ACC112 (cell line): ENCODE measurements around the gene KCNAB1.
"Not testable (repeated sequence)": the region's sequence is repeated elsewhere in the genome, so short reads cannot be mapped to it uniquely, and the experiment has no call there.

Source experiments
- H2AFZ ChIP-seq: fragments of 200-600 bp; sonication (generic); one replicate; pipeline ENCODE4 v1.6.0; 2017; ENCODE audit warnings: antibody characterized with exemption, low read length; ENCODE audit not compliant: unreplicated experiment
- H3K27ac ChIP-seq: fragments of 200-600 bp; sonication (generic); 2 replicates; pipeline ENCODE4 v1.5.1; 2014; ENCODE audit warnings: low read depth, mild to moderate bottlenecking, antibody characterized with exemption, low read length, moderate library complexity
- H3K27me3 ChIP-seq: fragments of 200-600 bp; sonication (generic); 2 replicates; pipeline ENCODE4 v1.6.1; 2014; ENCODE audit warnings: mild to moderate bottlenecking, antibody characterized with exemption, low read length, moderate library complexity, mixed read lengths; ENCODE audit not compliant: insufficient read depth
- H3K36me3 ChIP-seq: fragments of 200-600 bp; sonication (generic); 2 replicates; pipeline ENCODE4 v1.6.1; 2016; ENCODE audit warnings: mild to moderate bottlenecking, antibody characterized with exemption, low read length, moderate library complexity, mixed read lengths; ENCODE audit not compliant: insufficient read depth
- H3K4me1 ChIP-seq: fragments of 200-600 bp; sonication (generic); one replicate; pipeline ENCODE4 v1.6.1; 2016; ENCODE audit warnings: low read length, mixed read lengths; ENCODE audit not compliant: insufficient read depth, unreplicated experiment, control insufficient read depth
- H3K4me3 ChIP-seq: fragments of 200-600 bp; sonication (generic); 2 replicates; pipeline ENCODE4 v1.5.1; 2014; ENCODE audit warnings: mild to moderate bottlenecking, low read depth, low read length
- H3K79me2 ChIP-seq: fragments of 200-600 bp; sonication (generic); one replicate; pipeline ENCODE4 v1.6.0; 2016; ENCODE audit warnings: low read length; ENCODE audit not compliant: control insufficient read depth, unreplicated experiment, insufficient read depth

KCNAB1 gene

DNA sequence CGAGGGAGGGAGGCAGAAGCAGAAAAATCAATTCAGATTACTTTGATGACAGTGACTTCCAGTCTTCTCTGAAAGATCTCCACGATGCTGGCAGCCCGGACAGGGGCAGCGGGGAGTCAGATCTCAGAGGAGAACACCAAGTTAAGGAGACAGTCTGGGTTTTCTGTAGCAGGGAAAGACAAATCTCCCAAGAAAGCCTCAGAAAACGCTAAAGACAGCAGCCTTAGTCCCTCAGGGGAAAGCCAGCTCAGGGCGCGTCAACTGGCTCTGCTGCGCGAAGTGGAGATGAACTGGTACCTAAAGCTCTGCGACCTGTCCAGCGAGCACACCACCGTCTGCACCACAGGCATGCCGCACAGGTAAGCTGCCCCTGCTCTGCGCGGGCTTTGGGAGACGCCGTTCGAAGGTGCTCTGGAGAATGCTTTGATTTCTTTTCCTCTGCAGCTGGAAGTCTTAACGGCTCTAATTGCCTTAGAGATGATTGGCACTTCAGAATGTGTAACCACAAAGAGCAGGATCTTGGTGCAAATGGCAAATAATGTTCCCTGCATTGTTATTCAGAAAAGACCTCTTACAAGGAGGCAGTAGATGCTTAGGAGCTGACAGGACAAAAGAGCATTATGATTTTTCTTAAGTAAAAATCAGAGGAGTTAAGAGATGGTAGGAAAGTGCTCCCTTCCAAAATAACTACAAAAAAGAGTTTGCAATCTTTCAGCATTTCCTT, at the start of gene KCNAB1:
KCNAB1 (plus strand) TSS at position 51 of the 724 bp plus-strand sequence.
- Histone ChIP-seq H2AFZ (no peak within 1 kb of the TSS), H3K4me1 (no peaks in the 10 kb centered on the region), H3K27ac (no peak within 1 kb of the TSS), H3K27me3 (peaks cover 39% of the 10 kb centered on the region), H3K36me3 (no peaks in the 10 kb centered on the region), H3K4me3 (no peak within 1 kb of the TSS), H3K79me2 (no peaks in the 10 kb centered on the region)

DNA sequence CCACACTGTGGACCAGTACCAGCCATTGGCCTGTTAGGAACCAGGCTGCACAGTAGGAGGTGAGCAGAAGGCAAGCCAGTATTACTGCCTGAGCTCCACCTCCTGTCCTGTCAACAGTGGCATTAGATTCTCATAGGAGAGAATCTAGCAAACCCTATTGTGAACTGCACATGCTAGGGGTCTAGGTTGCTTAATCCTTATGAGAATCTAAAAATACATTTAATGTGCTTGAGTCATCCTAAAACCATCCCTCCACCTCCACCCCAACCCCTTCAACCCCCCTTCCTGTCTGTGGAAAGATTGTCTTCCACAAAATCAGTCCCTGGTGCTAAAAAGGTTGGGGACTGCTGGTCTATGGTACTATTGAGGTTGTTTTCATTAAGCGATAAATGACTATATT, 49.3 kb upstream of the KCNAB1 start:
- no peak overlapping the region for H3K27ac ChIP-seq
- no peaks in the 10 kb centered on the region for H3K79me2 ChIP-seq
- no peak overlapping the region for H3K4me3 ChIP-seq
- H2AFZ ChIP-seq, result no peak overlapping the region
- no peaks in the 10 kb centered on the region for H3K36me3 ChIP-seq
- H3K27me3 ChIP-seq, result peaks cover 21% of the 10 kb centered on the region; the same call in 1 of the 2 replicates
- no peaks in the 10 kb centered on the region for H3K4me1 ChIP-seq

DNA sequence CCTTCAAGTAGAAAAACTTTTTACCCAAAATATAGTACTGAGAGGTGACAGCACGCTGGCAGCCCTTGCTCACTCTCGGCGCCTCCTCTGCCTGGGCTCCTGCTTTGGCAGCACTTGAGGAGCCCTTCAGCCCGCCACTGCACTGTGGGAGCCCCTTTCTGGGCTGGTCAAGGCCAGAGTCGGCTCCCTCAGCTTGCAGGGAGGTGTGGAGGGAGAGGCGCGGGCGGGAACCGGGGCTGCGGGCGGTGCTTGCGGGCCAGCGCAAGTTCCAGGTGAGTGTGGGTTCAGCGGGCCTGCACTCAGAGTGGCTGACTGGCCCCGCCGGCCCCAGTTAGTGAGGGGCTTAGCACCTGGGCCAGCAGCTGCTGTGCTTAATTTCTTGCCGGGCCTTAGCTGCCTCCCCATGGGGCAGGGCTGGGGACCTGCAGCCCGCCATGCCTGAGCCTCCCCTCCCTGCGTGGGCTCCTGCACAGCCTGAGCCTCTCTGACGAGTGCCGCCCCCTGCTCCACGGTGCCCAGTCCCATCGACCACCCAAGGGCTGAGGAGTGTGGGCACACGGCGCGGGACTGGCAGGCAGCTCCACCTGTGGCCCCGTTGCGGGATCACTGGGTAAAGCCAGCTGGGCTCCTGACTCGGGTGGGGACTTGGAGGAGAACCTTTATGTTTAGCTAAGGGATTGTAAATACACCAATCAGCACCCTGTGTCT, 47.3 kb upstream of the KCNAB1 start:
- not testable (repeated sequence) for H3K36me3 ChIP-seq, H3K79me2 ChIP-seq, H3K27ac ChIP-seq, H2AFZ ChIP-seq, H3K4me1 ChIP-seq, H3K4me3 ChIP-seq
- peaks cover 32% of the 10 kb centered on the region for H3K27me3 ChIP-seq

DNA sequence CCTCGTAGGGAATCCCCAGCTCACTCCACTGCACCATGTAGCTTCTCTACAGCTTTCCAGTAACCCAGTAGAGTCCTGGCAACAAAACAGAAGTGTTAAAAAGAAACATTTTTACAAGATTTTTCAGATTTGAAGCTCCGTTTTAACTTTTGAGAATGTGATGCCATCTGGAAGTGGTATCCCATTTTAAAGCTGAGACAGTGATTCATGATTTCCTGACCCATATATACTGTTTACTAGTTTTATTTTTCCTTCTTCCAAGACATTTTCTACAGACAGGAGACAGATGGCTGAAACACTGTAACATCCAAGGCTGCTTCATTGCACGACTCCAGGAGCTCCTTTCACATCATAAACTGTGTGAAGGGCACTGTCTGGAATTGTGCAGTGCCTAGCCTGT, 30.3 kb upstream of the KCNAB1 start:
- Histone ChIP-seq H3K36me3 (no peaks in the 10 kb centered on the region), H2AFZ (no peak overlapping the region), H3K27ac (no peak overlapping the region), H3K4me1 (no peaks in the 10 kb centered on the region), H3K27me3 (peaks cover 18% of the 10 kb centered on the region; the same call in 1 of the 2 replicates), H3K4me3 (no peak overlapping the region), H3K79me2 (no peaks in the 10 kb centered on the region)

GRCh38 chr3:156093964-156094363, 26.4 kb upstream of the KCNAB1 start:
- Histone ChIP-seq H3K27ac (no peak overlapping the region), H2AFZ (no peak overlapping the region), H3K27me3 (peaks cover 50% of the 10 kb centered on the region), H3K4me3 (no peak overlapping the region), H3K4me1 (no peaks in the 10 kb centered on the region), H3K36me3 (no peaks in the 10 kb centered on the region), H3K79me2 (no peaks in the 10 kb centered on the region)

GRCh38 chr3:156094391-156094790, 26.0 kb upstream of the KCNAB1 start:
- Histone ChIP-seq H3K36me3 (no peaks in the 10 kb centered on the region), H2AFZ (no peak overlapping the region), H3K4me3 (no peak overlapping the region), H3K4me1 (no peaks in the 10 kb centered on the region), H3K27me3 (peaks cover 50% of the 10 kb centered on the region), H3K27ac (no peak overlapping the region), H3K79me2 (no peaks in the 10 kb centered on the region)

DNA sequence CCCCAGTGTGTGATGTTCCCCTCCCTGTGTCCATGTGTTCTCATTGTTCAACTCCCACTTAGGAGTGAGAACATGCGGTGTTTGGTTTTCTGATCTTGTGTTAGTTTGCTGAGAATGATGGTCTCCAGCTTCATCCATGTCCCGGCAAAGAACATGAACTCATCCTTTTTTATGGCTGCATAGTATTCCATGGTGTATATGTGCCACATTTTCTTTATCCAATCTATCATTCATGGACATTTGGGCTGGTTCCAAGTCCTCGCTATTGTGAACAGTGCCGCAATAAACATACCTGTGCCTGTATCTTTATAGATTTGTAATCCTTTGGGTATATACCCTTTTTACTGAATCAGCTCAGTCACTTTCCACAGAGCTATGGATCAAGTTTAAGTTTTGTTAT, 24.7 kb upstream of the KCNAB1 start:
- not testable (repeated sequence) for H2AFZ ChIP-seq, H3K79me2 ChIP-seq, H3K36me3 ChIP-seq, H3K4me3 ChIP-seq, H3K27ac ChIP-seq, H3K4me1 ChIP-seq
- H3K27me3 ChIP-seq, result peaks cover 51% of the 10 kb centered on the region

DNA sequence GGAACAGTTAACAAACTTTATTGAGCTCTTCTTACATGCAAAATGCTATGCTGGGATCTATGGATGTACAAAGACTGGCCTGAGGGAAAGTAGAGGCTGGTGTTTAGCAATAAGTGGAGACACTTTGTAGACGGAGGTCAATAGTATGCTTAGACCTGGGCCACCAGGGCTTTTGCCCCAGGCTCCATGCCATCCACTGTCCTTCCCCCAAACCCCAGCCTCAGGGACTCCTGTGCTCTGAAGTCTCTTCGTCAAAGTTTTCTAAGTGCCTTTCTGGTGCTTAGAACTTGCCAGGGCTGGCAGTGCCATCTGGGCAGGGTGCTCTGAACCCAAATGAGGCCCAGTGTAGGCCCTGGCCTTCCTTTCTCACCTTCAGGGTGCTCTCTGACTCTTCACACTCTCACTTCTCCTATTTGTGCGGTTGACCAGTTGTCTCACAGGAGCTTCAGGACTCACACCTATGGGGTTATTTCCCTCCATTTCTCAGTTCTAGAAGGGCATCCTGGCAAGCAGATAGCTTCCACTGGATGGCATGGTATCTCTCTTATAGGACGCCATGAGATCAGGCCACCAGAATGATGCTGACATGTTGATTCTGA, 21.8 kb upstream of the KCNAB1 start:
- Histone ChIP-seq H3K4me3 (no peak overlapping the region), H2AFZ (no peak overlapping the region), H3K27me3 (peaks cover 46% of the 10 kb centered on the region), H3K79me2 (no peaks in the 10 kb centered on the region), H3K27ac (no peak overlapping the region), H3K4me1 (no peaks in the 10 kb centered on the region), H3K36me3 (no peaks in the 10 kb centered on the region)

GRCh38 chr3:156099348-156099747, 21.0 kb upstream of the KCNAB1 start:
- H3K27me3 ChIP-seq, result peaks cover 40% of the 10 kb centered on the region

GRCh38 chr3:156099984-156100383, 20.4 kb upstream of the KCNAB1 start:
- H3K27ac ChIP-seq, H3K4me1 ChIP-seq, H3K36me3 ChIP-seq, H3K79me2 ChIP-seq, H3K4me3 ChIP-seq, H2AFZ ChIP-seq: not testable (repeated sequence)
- peaks cover 36% of the 10 kb centered on the region for H3K27me3 ChIP-seq

More at GRCh38 chr3:156099348-156099747, 21.0 kb upstream of the KCNAB1 start:
- H3K27ac ChIP-seq, H2AFZ ChIP-seq, H3K79me2 ChIP-seq, H3K36me3 ChIP-seq, H3K4me3 ChIP-seq, H3K4me1 ChIP-seq: not testable (repeated sequence)
